ENCODE measurements around the gene TAF9. TPM values are rescaled to one million over a fixed set of nuclear protein-coding genes. Genes with fewer than 3 reads are reported as not detected.

TAF9 gene
- total RNA-seq, 5 donors from 2014 or later (not counting 1 experiment from before 2014, with no cell fraction given) = 42.5 to 54.3 (median 50.0) TPM

DNA sequence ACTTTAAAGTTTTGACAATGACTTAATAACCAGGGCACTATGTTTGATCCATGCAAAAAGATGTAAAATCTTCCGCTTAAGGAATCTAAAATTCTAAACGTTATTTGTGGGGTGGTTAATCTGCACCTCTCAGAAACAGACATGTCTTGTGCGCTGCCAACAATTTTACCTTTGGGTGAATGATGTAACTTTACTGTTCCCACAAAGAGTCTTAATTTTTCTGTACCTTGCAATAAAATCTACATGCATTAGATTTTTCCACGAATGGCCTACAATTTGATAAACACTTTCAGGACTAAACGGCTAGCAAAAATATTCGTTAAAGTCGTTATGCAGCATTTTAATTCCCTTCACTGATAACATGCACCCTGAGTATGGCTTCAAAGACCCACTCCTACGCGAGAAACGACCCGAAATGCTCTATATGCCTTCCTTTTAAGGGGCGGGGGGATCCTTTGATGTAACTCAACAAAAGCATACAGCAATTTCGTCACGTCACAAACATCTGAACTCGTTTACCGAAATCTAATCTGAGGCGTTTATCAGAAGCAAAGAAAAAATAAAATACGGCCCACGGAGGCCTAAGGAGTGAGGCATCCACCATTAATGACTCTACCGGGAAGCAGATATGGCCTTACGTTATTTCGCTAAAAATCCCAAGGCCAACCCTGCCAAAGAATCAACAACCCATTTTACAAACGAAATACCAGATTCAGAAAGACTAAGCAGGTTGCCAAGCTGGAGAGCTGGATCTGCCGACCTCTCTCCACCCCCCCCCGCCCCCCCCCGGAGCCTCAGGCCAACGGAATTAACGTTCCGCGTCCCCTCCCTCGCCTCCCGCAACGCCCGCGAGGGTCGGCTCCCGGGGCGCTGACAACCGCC, 621 bp downstream of the TAF9 start:
- Mint-ChIP-seq H3K4me1 (peaks cover 37 to 64% (median 58%) of the 10 kb centered on the region in 3 donors), H3K36me3 (peaks cover 18% of the 10 kb centered on the region), H3K9me3 (no peaks in the 10 kb centered on the region), H3K4me3 (peak overlapping the region; percentile 89 to 94 (median 91)), H3K27me3 (no peaks in the 10 kb centered on the region), H3K27ac (peak overlapping the region; percentile 93 to 95)
- POLR2A ChIA-PET = no interaction called here
- DNase-seq (peak in 31 of 35 experiments; percentile 1 to 58 (median 31)), ATAC-seq (replicated peaks in 1 of 4) (peak in 3 of 4 experiments; percentile 25 to 29 (median 27))
- peaks cover 3 to 26% of the 10 kb centered on the region in 2 donors for H3K36me3 ChIP-seq (ENCODE audit: control insufficient read depth in 2 of 2, extremely low read depth in 1 of 2, insufficient read depth in 1 of 2, low read length in 1 of 2)
- no peaks in the 10 kb centered on the region for H3K9me3 ChIP-seq
- CTCF ChIA-PET = no interaction called here
- H3K27me3 ChIP-seq (replicated peaks in 1 of 2; ENCODE audit: control insufficient read depth in 2 of 2, extremely low read depth in 1 of 2, insufficient read depth in 2 of 2, low read length in 1 of 2) = no peaks in the 10 kb centered on the region
- peak overlapping the region; percentile 92 for H3K27ac ChIP-seq (ENCODE audit: low read length)
- peak overlapping the region; percentile 88 to 90 for H3K4me3 ChIP-seq (ENCODE audit: control insufficient read depth in 1 of 2, extremely low read depth in 1 of 2, low read length in 1 of 2)
- WGBS (ENCODE audit: insufficient coverage) = 0% methylated on average over 19 of the region's 39 CpGs
- H3K4me1 ChIP-seq (ENCODE audit: control insufficient read depth in 1 of 2, extremely low read depth in 1 of 2, insufficient read depth in 2 of 2, low read length in 2 of 2) = peaks cover 15 to 23% of the 10 kb centered on the region in 2 experiments

DNA sequence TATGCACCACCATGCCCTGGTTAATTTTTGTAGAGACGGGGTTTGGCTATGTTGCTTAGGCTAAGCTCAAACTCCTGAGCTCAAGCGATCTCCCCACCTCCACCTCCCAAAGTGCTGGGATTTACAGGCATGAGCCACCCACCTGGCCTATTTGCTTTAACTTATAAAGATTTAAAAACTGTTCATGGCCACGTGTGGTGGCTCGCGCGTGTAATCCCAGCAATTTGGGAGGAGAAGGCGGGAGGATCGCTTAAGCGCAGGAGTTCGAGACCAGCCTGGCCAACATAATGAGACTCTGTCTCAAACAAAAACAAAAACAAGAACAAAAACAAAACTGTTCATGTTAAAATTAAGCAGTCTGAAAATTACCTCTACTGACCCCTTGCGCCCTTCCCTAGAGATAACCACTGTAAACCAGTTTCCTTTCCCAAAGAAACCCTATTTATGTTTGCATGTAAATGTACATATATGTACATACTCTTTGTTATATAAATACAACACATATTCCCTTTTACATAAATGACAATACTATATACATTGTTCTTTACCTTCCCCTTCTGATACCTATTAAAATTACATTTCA, 1.5 kb downstream of the TAF9 start:
- POLR2A ChIA-PET = no interaction called here
- H3K27ac Mint-ChIP-seq = peak overlapping the region; percentile 93 to 95
- Histone ChIP-seq H3K36me3 (ENCODE audit: control insufficient read depth in 2 of 2, extremely low read depth in 1 of 2, insufficient read depth in 1 of 2, low read length in 1 of 2) (peaks cover 3 to 26% of the 10 kb centered on the region in 2 donors), H3K4me3 (ENCODE audit: control insufficient read depth in 1 of 2, extremely low read depth in 1 of 2, low read length in 1 of 2) (no peak overlapping the region), H3K4me1 (ENCODE audit: control insufficient read depth in 1 of 2, extremely low read depth in 1 of 2, insufficient read depth in 2 of 2, low read length in 2 of 2) (peaks cover 15 to 23% of the 10 kb centered on the region in 2 experiments), H3K9me3 (no peaks in the 10 kb centered on the region), H3K27me3 (replicated peaks in 1 of 2; ENCODE audit: control insufficient read depth in 2 of 2, extremely low read depth in 1 of 2, insufficient read depth in 2 of 2, low read length in 1 of 2) (no peaks in the 10 kb centered on the region), H3K27ac (ENCODE audit: low read length) (peak overlapping the region; percentile 92)
- peak overlapping the region; percentile 89 to 94 (median 91) for H3K4me3 Mint-ChIP-seq
- 80% methylated on average over 1 of the region's 11 CpGs for WGBS (ENCODE audit: insufficient coverage)
- CTCF ChIA-PET = interaction anchor here in 1 of 2 donors (0.7 kb wide), 2 partner anchors 228 to 274 kb away, joined by 3 read pairs; partner anchors contain the start of gene SLC30A5
- no peaks in the 10 kb centered on the region for H3K9me3 Mint-ChIP-seq
- H3K27me3 Mint-ChIP-seq = no peaks in the 10 kb centered on the region
- peaks cover 18% of the 10 kb centered on the region for H3K36me3 Mint-ChIP-seq
- ATAC-seq (replicated peaks in 1 of 4) (no peak), DNase-seq (no peak)
- H3K4me1 Mint-ChIP-seq = peaks cover 37 to 63% (median 58%) of the 10 kb centered on the region in 3 donors

DNA sequence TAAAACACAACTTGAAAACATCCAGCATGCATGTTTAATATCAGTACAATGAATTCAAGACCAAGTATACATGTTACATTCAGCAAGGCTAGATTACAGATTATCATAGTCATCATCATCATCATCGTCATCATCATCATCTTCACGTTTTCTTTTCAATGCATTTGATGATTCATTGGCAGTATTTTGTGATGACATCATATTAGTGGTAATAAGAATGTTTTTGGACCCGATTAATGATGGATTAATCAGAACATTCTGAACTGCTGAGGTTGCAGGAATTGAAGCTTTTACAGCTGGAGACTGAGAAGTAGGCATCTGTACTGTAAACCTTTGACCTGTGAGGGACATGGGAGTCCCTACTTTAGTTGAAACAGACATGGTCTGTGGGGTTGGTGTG, 4.5 kb downstream of the TAF9 start:
- H3K4me3 ChIP-seq (ENCODE audit: control insufficient read depth in 1 of 2, extremely low read depth in 1 of 2, low read length in 1 of 2) = no peak overlapping the region
- H3K9me3 ChIP-seq = no peaks in the 10 kb centered on the region
- peaks cover 8 to 18% of the 10 kb centered on the region in 2 experiments for H3K4me1 ChIP-seq (ENCODE audit: control insufficient read depth in 1 of 2, extremely low read depth in 1 of 2, insufficient read depth in 2 of 2, low read length in 2 of 2)
- 78% methylated on average over 1 of the region's 3 CpGs for WGBS (ENCODE audit: insufficient coverage)
- DNase-seq = no peak
- POLR2A ChIA-PET = interaction anchor here in 1 of 2 donors (0.5 kb wide), 1 partner anchor 49 kb away, joined by 3 read pairs; no protein-coding TSS in a partner anchor
- Mint-ChIP-seq H3K4me3 (no peak overlapping the region), H3K27me3 (no peaks in the 10 kb centered on the region), H3K4me1 (peaks cover 28 to 44% (median 44%) of the 10 kb centered on the region in 3 donors), H3K36me3 (peaks cover 21% of the 10 kb centered on the region), H3K27ac (no peak overlapping the region), H3K9me3 (no peaks in the 10 kb centered on the region)
- H3K27me3 ChIP-seq (replicated peaks in 1 of 2; ENCODE audit: control insufficient read depth in 2 of 2, extremely low read depth in 1 of 2, insufficient read depth in 2 of 2, low read length in 1 of 2) = no peaks in the 10 kb centered on the region
- peaks cover 6 to 28% of the 10 kb centered on the region in 2 donors for H3K36me3 ChIP-seq (ENCODE audit: control insufficient read depth in 2 of 2, extremely low read depth in 1 of 2, insufficient read depth in 1 of 2, low read length in 1 of 2)
- H3K27ac ChIP-seq (ENCODE audit: low read length) = no peak overlapping the region
- CTCF ChIA-PET = interaction anchor here in 1 of 2 donors (1.0 kb wide), 1 partner anchor 271 kb away, joined by 3 read pairs; the partner anchor contains the start of gene SLC30A5
- no peak for ATAC-seq (replicated peaks in 1 of 4)

DNA sequence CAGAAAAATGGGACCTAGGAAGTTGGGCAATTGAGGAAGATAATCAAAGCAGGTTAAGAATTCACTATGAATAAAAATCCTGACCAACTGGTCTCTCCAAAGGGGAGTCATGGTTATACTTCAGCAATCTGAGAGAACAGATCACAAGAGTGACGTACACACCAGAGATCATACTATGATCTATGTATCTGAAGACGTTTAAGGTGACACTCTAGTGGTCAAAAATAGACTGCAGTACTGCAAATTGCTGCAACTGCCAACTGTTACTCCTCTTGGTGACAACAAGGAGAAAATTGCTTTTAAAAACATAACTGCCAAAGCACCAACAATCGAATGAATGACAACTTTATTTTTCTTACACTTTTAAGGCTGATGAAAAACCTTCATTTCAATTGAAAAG, 4.9 kb downstream of the TAF9 start:
- Mint-ChIP-seq H3K4me1 (peaks cover 28 to 44% (median 43%) of the 10 kb centered on the region in 3 donors), H3K36me3 (peaks cover 25% of the 10 kb centered on the region), H3K4me3 (no peak overlapping the region), H3K27me3 (no peaks in the 10 kb centered on the region), H3K9me3 (no peaks in the 10 kb centered on the region), H3K27ac (no peak overlapping the region)
- Histone ChIP-seq H3K27me3 (replicated peaks in 1 of 2; ENCODE audit: control insufficient read depth in 2 of 2, extremely low read depth in 1 of 2, insufficient read depth in 2 of 2, low read length in 1 of 2) (no peaks in the 10 kb centered on the region), H3K27ac (ENCODE audit: low read length) (no peak overlapping the region), H3K4me3 (ENCODE audit: control insufficient read depth in 1 of 2, extremely low read depth in 1 of 2, low read length in 1 of 2) (no peak overlapping the region), H3K36me3 (ENCODE audit: control insufficient read depth in 2 of 2, extremely low read depth in 1 of 2, insufficient read depth in 1 of 2, low read length in 1 of 2) (peaks cover 6 to 28% of the 10 kb centered on the region in 2 donors), H3K9me3 (no peaks in the 10 kb centered on the region), H3K4me1 (ENCODE audit: control insufficient read depth in 1 of 2, extremely low read depth in 1 of 2, insufficient read depth in 2 of 2, low read length in 2 of 2) (peaks cover 8 to 18% of the 10 kb centered on the region in 2 experiments)
- DNase-seq = peak in 1 of 35 experiments; percentile 48
- CTCF ChIA-PET = interaction anchor here in 1 of 2 donors (1.0 kb wide), 1 partner anchor 271 kb away, joined by 3 read pairs; the partner anchor contains the start of gene SLC30A5
- POLR2A ChIA-PET = no interaction called here
- ATAC-seq (replicated peaks in 1 of 4) = no peak
- 11% methylated on average over 1 of the region's 3 CpGs for WGBS (ENCODE audit: insufficient coverage)

DNA sequence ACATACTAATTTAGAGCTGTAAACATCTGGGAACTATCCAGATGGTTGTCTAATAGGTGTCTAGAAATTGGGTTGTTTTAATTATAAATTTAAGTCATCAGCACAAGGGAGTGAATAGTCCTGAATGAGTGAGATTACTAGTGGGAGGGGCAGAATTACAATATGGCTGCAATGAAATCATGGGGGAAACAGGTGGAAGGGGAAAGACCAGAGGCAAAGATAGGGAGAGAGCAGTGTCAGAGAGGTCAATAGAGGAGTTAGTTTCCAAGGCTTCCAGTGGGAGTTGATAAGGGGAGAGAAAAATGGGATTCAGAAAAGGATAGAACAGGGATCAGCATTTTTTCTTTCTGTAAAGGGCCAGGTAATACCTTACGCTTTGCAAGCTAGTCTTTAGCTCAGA, 8.9 kb downstream of the TAF9 start:
- no peaks in the 10 kb centered on the region for H3K9me3 ChIP-seq
- POLR2A ChIA-PET = no interaction called here
- H3K27ac ChIP-seq (ENCODE audit: low read length) = no peak overlapping the region
- no peak for ATAC-seq (replicated peaks in 1 of 4)
- CTCF ChIA-PET = no interaction called here
- H3K36me3 ChIP-seq (ENCODE audit: control insufficient read depth in 2 of 2, extremely low read depth in 1 of 2, insufficient read depth in 1 of 2, low read length in 1 of 2) = peaks cover 6 to 20% of the 10 kb centered on the region in 2 donors
- Mint-ChIP-seq H3K27ac (peak overlapping the region in 1 of 2 donors; percentile 1), H3K36me3 (peaks cover 26% of the 10 kb centered on the region), H3K4me3 (no peak overlapping the region), H3K27me3 (no peaks in the 10 kb centered on the region), H3K9me3 (no peaks in the 10 kb centered on the region), H3K4me1 (peaks cover 15 to 25% (median 22%) of the 10 kb centered on the region in 3 donors)
- H3K4me3 ChIP-seq (ENCODE audit: control insufficient read depth in 1 of 2, extremely low read depth in 1 of 2, low read length in 1 of 2) = no peak overlapping the region
- no peaks in the 10 kb centered on the region for H3K27me3 ChIP-seq (replicated peaks in 1 of 2; ENCODE audit: control insufficient read depth in 2 of 2, extremely low read depth in 1 of 2, insufficient read depth in 2 of 2, low read length in 1 of 2)
- H3K4me1 ChIP-seq (ENCODE audit: control insufficient read depth in 1 of 2, extremely low read depth in 1 of 2, insufficient read depth in 2 of 2, low read length in 2 of 2) = peaks cover 0 to 2% of the 10 kb centered on the region in 2 experiments
- no CpG with 5 or more reads among the region's 1 CpG for WGBS (ENCODE audit: insufficient coverage)
- DNase-seq = no peak

DNA sequence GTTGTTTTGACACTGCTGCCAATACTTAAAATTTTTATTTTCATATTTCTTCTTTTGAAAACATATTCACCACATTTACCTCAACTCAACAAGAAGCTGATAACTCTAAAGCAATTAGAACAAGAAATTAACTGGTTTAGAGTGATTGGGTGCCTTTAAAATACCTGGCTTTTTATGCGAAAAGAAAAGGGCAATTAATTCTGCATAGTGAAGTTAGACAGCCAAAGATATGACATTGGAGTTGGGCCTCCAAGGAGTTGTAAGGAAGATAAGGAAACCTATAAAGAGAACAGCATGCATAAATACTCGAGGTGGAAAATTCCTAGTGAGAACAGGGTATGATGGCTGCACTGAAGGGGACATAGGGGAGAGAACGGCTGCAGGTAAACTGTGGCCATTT, 9.6 kb downstream of the TAF9 start:
- Histone ChIP-seq H3K9me3 (no peaks in the 10 kb centered on the region), H3K27ac (ENCODE audit: low read length) (no peak overlapping the region), H3K36me3 (ENCODE audit: control insufficient read depth in 2 of 2, extremely low read depth in 1 of 2, insufficient read depth in 1 of 2, low read length in 1 of 2) (peaks cover 12 to 19% of the 10 kb centered on the region in 2 donors), H3K4me3 (ENCODE audit: control insufficient read depth in 1 of 2, extremely low read depth in 1 of 2, low read length in 1 of 2) (no peak overlapping the region), H3K27me3 (replicated peaks in 1 of 2; ENCODE audit: control insufficient read depth in 2 of 2, extremely low read depth in 1 of 2, insufficient read depth in 2 of 2, low read length in 1 of 2) (no peaks in the 10 kb centered on the region), H3K4me1 (ENCODE audit: control insufficient read depth in 1 of 2, extremely low read depth in 1 of 2, insufficient read depth in 2 of 2, low read length in 2 of 2) (peaks cover 0 to 2% of the 10 kb centered on the region in 2 experiments)
- Mint-ChIP-seq H3K4me3 (no peak overlapping the region), H3K9me3 (no peaks in the 10 kb centered on the region), H3K27me3 (no peaks in the 10 kb centered on the region), H3K27ac (no peak overlapping the region), H3K36me3 (peaks cover 20% of the 10 kb centered on the region), H3K4me1 (peaks cover 15 to 19% (median 15%) of the 10 kb centered on the region in 3 donors)
- DNase-seq (no peak), ATAC-seq (replicated peaks in 1 of 4) (no peak)
- POLR2A ChIA-PET = no interaction called here
- WGBS (ENCODE audit: insufficient coverage) = 100% methylated on average over 1 of the region's 3 CpGs
- CTCF ChIA-PET = no interaction called here

All from T-cell (primary cell).